Dermis microvascular lymphatic vessel endothelial cell (primary cell): ENCODE data around the gene NDEL1. TPM values are rescaled to one million over a fixed set of nuclear protein-coding genes. Genes with fewer than 3 reads are reported as not detected.
A peak's percentile ranks its signal among the peaks of the same experiment; 100 is the strongest.

Experiments used
- DNase-seq, 2 donors: peaks; one replicate each; pipeline versions ENCODE4 v3.0.0 to v3.0.0-alpha.2; 2010; ENCODE audit warnings: low read depth in 2 of 2
- total RNA-seq: library from RNA; depleted of rRNA; stranded (reverse); fragments of >200 nt; gene quantifications from 2 replicates; pipeline ENCODE4 v1.2.1, GENCODE V29; 2014

Gene NDEL1
- total RNA-seq, 1 donor from 2014 or later = 25.0 TPM

DNA sequence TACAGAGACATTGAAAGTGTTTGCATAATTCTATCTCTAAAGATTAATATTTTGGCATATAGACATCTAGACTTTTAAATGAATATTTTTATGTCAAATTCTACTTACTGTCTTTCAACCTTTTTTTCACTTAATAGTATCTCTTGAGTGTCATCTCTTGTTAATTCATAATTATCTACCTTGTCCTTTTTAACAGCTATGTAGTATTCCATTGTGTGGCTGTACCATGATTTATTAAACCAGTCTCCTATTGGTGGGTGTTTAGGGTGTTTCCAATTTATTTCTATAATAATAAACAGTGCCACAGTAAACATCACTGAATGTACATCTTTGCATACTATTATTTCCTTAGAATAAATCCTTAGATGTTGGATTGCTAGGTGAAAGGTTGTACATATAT lies 21.7 kb upstream of the NDEL1 start:
- DNase-seq = no peak

DNA sequence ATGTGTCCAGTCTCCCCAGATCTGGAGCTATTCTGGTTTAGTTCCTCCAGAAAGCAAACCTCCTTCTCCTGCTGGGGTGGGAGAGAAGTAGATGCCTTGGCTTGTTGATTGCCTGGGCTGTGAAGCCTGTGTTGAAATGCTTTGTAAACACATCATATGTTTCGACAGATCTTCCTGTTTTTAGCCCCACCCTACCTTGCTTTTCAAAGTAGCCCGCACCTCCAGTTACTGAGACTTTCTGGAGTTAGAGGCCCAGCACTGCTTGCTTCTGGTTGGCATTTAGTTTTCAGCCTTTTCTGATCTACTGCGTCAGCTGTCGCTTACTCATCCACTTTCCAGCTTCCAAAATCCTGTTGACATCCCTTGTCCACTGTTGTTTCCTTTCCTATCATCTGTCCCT lies 17.9 kb upstream of the NDEL1 start:
- DNase-seq = peak in 1 of 2 donors; percentile 7

GRCh38 chr17:8418471-8418870 lies 17.2 kb upstream of the NDEL1 start:
- no peak for DNase-seq

- no peak for DNase-seq
Measured at GRCh38 chr17:8419305-8419704, 16.4 kb upstream of the NDEL1 start.

DNA sequence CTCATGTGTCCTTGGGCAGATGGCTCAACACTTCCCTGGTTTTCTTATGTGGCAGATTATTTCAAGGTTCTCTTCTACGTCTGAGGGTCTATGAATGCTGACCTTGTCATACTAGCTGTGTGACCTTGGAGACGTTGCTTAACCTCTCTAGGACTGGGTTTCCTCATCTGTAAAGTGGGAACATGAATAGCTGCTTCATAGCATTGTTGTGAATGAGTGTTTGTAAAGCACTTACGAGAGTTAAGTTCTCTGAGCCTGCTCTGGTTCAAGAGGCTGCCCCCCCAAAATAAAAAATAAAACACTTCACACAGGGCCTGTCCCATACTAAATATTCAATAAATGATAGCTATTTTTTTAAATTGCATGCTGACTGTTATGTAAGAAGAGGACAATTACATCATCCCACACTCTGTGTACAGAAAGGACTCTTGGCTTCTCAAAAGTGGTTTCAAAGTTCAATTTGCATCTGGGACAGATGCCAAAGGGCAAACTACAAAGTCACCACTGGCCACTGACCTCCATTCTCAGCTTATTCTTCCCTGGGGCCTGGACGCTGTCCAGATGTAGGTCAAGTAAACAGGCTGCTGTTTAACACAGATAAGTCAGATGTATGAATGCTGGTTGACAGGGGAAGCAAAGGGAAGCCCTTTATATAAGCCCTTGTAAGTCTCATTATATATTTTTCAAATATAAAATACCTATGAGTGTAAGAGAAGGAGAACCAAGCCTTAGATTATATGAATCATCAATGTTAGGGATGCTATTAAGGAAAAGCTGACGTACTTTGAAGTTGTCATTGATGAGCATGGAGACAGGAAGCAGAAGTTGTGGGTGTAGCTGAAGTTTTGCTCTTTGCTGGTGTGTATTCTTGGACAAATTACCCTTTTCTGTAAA lies 15.4 kb upstream of the NDEL1 start:
- DNase-seq = peak; percentile 81 to 94

GRCh38 chr17:8421571-8421970 lies 14.1 kb upstream of the NDEL1 start:
- peak in 1 of 2 donors; percentile 26 for DNase-seq

- DNase-seq = no peak
Measured at GRCh38 chr17:8426094-8426720, 9.5 kb upstream of the NDEL1 start.

GRCh38 chr17:8426802-8427201 lies 8.9 kb upstream of the NDEL1 start:
- no peak for DNase-seq

- DNase-seq = peak in 1 of 2 donors; percentile 74
Measured at GRCh38 chr17:8430966-8431365, 4.7 kb upstream of the NDEL1 start.

DNA sequence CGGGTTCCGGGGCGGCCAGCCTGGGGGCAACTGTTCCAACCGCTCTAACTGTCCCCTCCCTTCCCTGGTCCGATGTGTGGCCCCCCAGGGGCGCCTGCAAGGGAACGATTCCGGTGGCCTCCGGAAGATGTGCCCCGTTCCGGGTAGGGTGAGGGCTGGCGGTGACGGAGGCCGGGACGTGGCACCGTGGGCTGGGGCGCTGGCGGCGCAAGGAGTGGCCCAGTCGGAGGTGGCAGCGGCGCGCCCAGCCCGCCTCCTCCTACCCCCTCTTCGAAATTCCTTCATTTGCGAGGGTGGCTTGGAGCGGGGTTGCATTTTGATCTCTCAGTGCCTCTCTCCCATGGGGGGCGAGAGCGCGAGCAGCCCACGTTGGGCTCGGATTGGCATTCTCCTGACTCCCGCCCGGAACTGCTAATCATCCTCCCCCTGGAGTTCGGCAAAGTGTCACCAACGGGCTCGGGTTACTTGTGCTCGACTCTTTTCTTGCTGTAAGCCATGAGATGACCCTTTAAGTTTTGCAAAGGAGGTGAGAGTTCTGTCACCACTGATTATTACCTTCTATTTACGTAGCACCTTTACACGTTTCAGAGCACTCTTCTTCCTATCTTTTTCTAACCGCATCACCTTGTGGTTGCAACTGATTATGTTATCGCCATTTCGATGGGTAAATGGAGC lies 622 bp downstream of the NDEL1 start:
- DNase-seq = peak in 1 of 2 donors; percentile 72

DNA sequence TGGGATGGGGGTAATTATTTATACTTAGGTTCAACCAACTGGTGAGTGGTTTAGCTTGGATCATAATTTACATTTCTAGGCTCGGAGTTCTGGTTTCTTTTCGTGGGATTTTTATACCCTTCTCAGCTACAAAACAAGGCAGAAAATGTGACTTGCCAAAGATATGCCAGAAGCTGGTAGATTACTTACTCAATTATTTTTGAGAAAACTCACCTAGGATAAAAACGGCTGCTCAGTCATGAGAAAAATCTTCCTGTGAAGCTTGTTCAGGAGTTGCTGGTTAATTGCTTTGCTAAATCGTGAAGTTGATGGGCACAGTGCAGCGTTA lies 1.1 kb downstream of the NDEL1 start:
- DNase-seq = peak in 1 of 2 donors; percentile 16

- DNase-seq = no peak
Measured at GRCh38 chr17:8438441-8438840, 2.8 kb downstream of the NDEL1 start.

DNA sequence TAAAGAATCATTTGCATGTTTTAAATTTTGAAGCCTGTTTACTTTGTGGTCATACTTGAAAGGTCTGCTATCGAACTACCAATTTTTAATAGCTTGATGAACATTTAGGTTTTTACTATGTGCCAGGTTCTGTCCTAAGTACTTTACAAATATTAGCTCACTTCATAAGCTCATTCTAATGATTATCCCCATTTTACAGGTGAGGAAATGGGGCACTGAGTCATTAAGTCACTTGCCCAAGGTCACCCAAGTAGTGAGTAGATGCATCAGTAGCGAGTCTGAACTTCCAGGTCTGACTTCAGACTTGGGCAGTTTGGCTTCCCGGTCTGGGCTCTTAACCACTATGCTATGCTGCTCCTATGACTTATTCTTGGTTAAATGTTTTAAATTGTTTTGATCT lies 4.0 kb downstream of the NDEL1 start:
- DNase-seq = no peak

GRCh38 chr17:8441690-8442089 lies 6.0 kb downstream of the NDEL1 start:
- peak in 1 of 2 donors; percentile 29 for DNase-seq

DNA sequence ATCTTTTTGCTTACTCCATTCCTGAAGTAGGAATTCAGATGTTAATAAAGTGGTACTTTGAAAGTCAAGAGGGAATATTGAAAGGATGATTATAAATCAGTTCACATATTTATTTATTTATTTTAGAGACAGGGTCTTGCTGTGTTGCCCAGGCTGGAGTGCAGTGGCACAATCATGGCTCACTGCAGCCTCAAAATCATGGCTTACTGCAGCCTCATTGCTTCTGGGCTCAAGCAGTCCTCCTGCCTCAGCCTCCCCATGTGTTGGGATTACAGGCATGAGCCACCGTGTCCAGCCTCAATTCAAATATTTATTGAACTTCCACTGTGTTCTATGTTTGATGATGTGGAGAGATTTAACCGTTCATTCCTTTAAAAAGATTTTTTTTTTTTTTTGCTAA lies 6.6 kb downstream of the NDEL1 start:
- no peak for DNase-seq

DNA sequence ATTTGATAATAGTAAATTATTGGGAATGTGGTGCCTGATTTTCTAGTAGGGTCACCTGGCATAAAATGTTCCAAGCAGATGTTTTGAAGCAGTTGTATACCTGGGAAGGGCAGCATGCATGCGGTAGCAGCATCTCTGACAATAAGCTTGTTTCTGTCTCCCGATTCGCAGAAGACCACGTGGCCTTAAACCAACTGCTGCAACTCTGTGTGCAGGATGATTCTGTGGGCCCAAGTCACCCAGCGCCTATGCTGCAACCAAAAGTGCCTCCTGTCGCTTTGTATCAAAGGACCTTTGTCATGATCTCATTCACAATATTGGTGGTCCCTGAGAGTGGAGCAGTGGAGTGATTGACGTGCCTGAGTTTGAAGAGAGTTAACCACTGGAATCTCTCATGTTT lies 8.1 kb downstream of the NDEL1 start:
- no peak for DNase-seq

- DNase-seq = no peak
Measured at GRCh38 chr17:8444494-8444893, 8.8 kb downstream of the NDEL1 start.

DNA sequence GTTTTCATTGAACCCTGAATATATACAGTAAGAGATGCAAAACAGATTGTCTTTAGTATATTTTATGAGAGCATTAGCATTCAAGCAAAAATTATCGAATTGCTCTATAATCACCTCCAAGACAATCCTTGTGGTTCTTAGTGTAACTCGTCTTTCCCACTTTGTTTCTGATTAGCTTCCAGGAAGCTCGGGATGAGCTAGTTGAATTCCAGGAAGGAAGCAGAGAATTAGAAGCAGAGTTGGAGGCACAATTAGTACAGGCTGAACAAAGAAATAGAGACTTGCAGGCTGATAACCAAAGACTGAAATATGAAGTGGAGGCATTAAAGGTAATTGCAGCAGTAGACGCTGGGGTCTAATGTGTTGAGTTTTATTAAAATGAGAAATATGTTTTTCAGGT lies 9.9 kb downstream of the NDEL1 start:
- DNase-seq = peak in 1 of 2 donors; percentile 51

- DNase-seq = no peak
Measured at GRCh38 chr17:8447799-8448198, 12.1 kb downstream of the NDEL1 start.

DNA sequence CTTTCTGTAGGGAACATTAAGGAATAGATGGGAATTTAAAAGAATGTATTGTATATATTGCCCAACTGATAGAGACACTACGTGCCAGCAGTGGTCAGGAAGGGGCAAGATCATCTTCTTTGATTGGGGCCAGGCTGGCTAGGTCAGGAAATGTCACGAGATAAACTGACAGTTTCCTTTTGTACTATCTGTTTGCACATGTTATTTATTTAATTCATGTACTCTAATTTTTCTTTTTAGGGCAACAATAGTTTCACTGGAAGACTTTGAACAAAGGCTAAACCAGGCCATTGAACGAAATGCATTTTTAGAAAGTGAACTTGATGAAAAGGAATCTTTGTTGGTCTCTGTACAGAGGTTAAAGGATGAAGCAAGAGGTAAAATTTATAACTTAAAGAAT lies 12.6 kb downstream of the NDEL1 start:
- DNase-seq = no peak

DNA sequence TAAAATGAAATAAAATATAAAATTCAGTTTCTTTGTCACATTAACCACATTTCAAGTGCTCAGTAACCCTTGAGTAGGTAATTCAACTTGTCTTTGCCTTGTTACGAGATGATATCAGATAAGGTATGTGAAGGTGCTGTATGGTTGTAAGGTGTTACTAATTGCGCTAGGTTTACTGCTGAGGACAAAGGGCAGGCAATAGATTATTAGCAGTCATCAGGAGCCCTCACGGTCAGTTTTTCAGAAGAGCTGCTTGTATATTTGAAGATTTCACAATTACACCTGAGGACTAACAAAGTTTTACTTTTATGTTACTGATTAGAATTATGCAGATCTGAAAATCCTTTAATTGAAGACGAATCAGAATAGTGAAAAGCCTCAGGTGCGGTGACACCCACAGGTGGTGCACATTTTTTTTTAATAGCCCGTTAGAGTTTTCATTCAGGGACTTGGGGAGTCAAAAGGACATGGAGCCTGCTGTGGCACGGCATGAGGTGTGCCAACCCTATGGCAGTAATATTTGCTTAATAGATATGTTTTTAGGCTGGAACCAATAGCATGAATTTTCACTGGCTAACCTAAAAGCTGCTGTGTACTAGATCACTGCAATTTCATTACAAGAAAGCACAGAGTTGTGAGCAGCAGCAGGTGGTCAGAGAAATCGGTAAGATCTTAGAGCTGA lies 16.4 kb downstream of the NDEL1 start:
- no peak for DNase-seq

- no peak for DNase-seq
Measured at GRCh38 chr17:8453326-8453725, 17.6 kb downstream of the NDEL1 start.
